GM12878 (cell line): ENCODE results near the gene ATP5PB. TPM values are rescaled to one million over a fixed set of nuclear protein-coding genes. Genes with fewer than 3 reads are reported as not detected.

Experiments
- ATAC-seq: fragments of 200-7000 bp; cut with Tn5 transposase; 3 replicates; pipeline ENCODE4 v1.9.1; 2020; ENCODE audit warnings: mild to moderate bottlenecking, moderate library complexity
- BruUV-seq: library from RNA; stranded (reverse); fragments of 400-500 nt; replicated peaks from 2 replicates; lab custom pipeline; 2021; lab: Mats Ljungman, UMichigan
- CTCF ChIA-PET: fragments of 300-600 bp; sonication (Branson Sonifier 250); formaldehyde crosslinking; extraction: SDS; loops from one replicate; lab custom pipeline; 2021; ENCODE audit warnings: inconsistent platforms; lab: Yijun Ruan, JAX
- POLR2A ChIA-PET: fragments of 350-600 bp; formaldehyde crosslinking; extraction: SDS; loops from one replicate; lab custom pipeline; 2021; ENCODE audit warnings: inconsistent platforms; lab: Charles Lee
- RAD21 ChIA-PET: fragments of 300-600 bp; sonication (Branson Sonifier 250); formaldehyde crosslinking; loops from one replicate; lab custom pipeline; 2023; ENCODE audit warnings: antibody characterized with exemption; ENCODE audit not compliant: unreplicated experiment; lab: Charles Lee
- SMC1A ChIA-PET: fragments of 300-600 bp; sonication (Branson Sonifier 250); formaldehyde crosslinking; loops from one replicate; lab custom pipeline; 2023; ENCODE audit not compliant: unreplicated experiment, uncharacterized antibody; lab: Charles Lee
- DNase-seq: peaks from one replicate; pipeline ENCODE4 v3.0.0-alpha.2; 2011; ENCODE audit warnings: low read depth, low spot score
- FAIRE-seq: peaks from 3 replicates; lab custom pipeline; 2011; peaks lifted over from hg19 to GRCh38; lab: Jason Lieb, UNC
- H2AFZ ChIP-seq: 2 replicates; pipeline ENCODE4 v1.6.0; 2011; ENCODE audit warnings: low read depth, low read length, control low read depth; ENCODE audit not compliant: control insufficient read depth
- H3K27ac ChIP-seq: 2 replicates; pipeline ENCODE4 v1.5.1; 2011; ENCODE audit warnings: control low read depth; ENCODE audit not compliant: control insufficient read depth, insufficient read depth
- H3K27me3 ChIP-seq, 2 experiments: replicated peaks in 1 of 2; 2 replicates each; pipeline versions ENCODE4 v1.6.0 to v1.6.1; 2011; ENCODE audit warnings: low read length in 1 of 2; ENCODE audit not compliant: control insufficient read depth in 2 of 2, insufficient read depth in 2 of 2
- H3K36me3 ChIP-seq, 2 experiments: 2 replicates each; pipeline ENCODE4 v1.5.1; 2011; ENCODE audit warnings: low read length in 1 of 2; ENCODE audit not compliant: control insufficient read depth in 2 of 2, insufficient read depth in 2 of 2
- H3K4me1 ChIP-seq: 2 replicates; pipeline ENCODE4 v1.6.1; 2011; ENCODE audit warnings: mild to moderate bottlenecking, low read length, moderate library complexity, mixed read lengths; ENCODE audit not compliant: control insufficient read depth, insufficient read depth
- H3K4me2 ChIP-seq: 2 replicates; pipeline ENCODE4 v1.6.0; 2011; ENCODE audit warnings: control low read depth; ENCODE audit not compliant: control insufficient read depth, insufficient read depth
- H3K4me3 ChIP-seq: fragments of 200-600 bp; sonication (generic); 2 replicates; pipeline ENCODE4 v1.5.1; 2016
- H3K79me2 ChIP-seq: 2 replicates; pipeline ENCODE4 v1.6.0; 2011; ENCODE audit warnings: low read length; ENCODE audit not compliant: control insufficient read depth, insufficient read depth
- H3K9ac ChIP-seq: 2 replicates; pipeline ENCODE4 v1.8.0; 2011; ENCODE audit warnings: low read length, control low read depth, mixed read lengths; ENCODE audit not compliant: control insufficient read depth, insufficient read depth
- H3K9me3 ChIP-seq: replicated peaks from 3 replicates; pipeline ENCODE4 v1.5.1; 2011; ENCODE audit warnings: mild to moderate bottlenecking, low read length; ENCODE audit not compliant: control insufficient read depth, insufficient read depth
- H4K20me1 ChIP-seq: 2 replicates; pipeline ENCODE4 v1.6.0; 2011; ENCODE audit not compliant: control insufficient read depth, insufficient read depth
- EGR1 ChIP-seq, 2 experiments: IDR thresholded peaks; 1 replicate in 1 of 2; 2 replicates in 1 of 2; pipeline ENCODE4 v1.6.1; 2011 to 2012; ENCODE audit warnings: low read depth in 2 of 2, low read length in 2 of 2, borderline replicate concordance in 1 of 2, mild to moderate bottlenecking in 1 of 2, moderate library complexity in 1 of 2
- RUNX3 ChIP-seq: IDR thresholded peaks from 2 replicates; pipeline ENCODE4 v1.6.1; 2012; ENCODE audit warnings: low read length, inconsistent platforms
- WRNIP1 ChIP-seq: IDR thresholded peaks from 2 replicates; pipeline ENCODE4 v1.6.1; 2011; ENCODE audit warnings: low read depth, low read length, improper control_type of control experiment, borderline replicate concordance
- ZNF274 ChIP-seq: IDR thresholded peaks from one replicate; pipeline ENCODE4 v1.8.0; 2011; ENCODE audit not compliant: insufficient read length, insufficient read depth
- ZNF384 ChIP-seq: IDR thresholded peaks from 2 replicates; pipeline ENCODE4 v1.6.1; 2012; ENCODE audit warnings: low read depth, mild to moderate bottlenecking, low read length, improper control_type of control experiment, borderline replicate concordance
- WGBS: methylation state at CpG from one replicate; pipeline ENCODE4 v1.1.6; 2016; ENCODE audit warnings: low lambda C conversion rate; ENCODE audit not compliant: insufficient replicate concordance, insufficient coverage; ENCODE audit errors: missing lambda C conversion rate; 5-methylcytosine and 5-hydroxymethylcytosine counted together
- in situ Hi-C: fragments of 300-500 bp; cut with MboI; formaldehyde crosslinking; loops from 9 replicates; pipeline ENCODE4 v1.14.3; 2018; ENCODE audit warnings: mixed read lengths
- intact Hi-C: fragments of 100-400 bp; cut with micrococcal nuclease; formaldehyde crosslinking; loops from one replicate; pipeline ENCODE4 v1.14.2; 2022; ENCODE audit not compliant: unreplicated experiment
- polyA plus RNA-seq, 11 experiments: library from polyadenylated mRNA; depleted of rRNA in 4 of 11; unstranded in 6 of 11; stranded (reverse) in 5 of 11; fragments of >200 nt; fragmentation: Nextera tagmentation in 4 of 11; fragmentation: Illumina TruSeq in 1 of 11; extraction: Ambion mirVana in 4 of 11; extraction: Trizol in 1 of 11; gene quantifications; 1 replicate in 1 of 11; 2 replicates in 10 of 11; pipeline versions ENCODE4 v1.2.1 to v1.2.3, GENCODE V29; 2011 to 2016; ENCODE audit warnings: inconsistent platforms in 2 of 11, missing spikeins in 2 of 11, low read depth in 1 of 11
- total RNA-seq, 4 experiments: library from RNA; depleted of rRNA in 3 of 4; stranded (reverse); fragments of >200 nt in 3 of 4; fragmentation: Illumina TruSeq in 1 of 4; extraction: Trizol in 1 of 4; gene quantifications; 2 replicates each; pipeline versions ENCODE4 v1.2.1 to v1.2.3, GENCODE V29; 2013 to 2021
- TF ChIP-seq, protein P1 (sequence below): IDR thresholded peaks from 2 replicates; pipeline ENCODE4 v1.6.1; 2012; ENCODE audit warnings: low read depth, low read length, improper control_type of control experiment
- TF ChIP-seq, protein P2 (sequence below): fragments of 450-650 bp; IDR thresholded peaks from 2 replicates; pipeline ENCODE4 v1.6.1; 2014; ENCODE audit warnings: mild to moderate bottlenecking

Gene ATP5PB
- total and polyA plus RNA-seq, 10 of the 15 experiments (the other 5 are each of a cell fraction or from before 2014, with no cell fraction given) = 380 to 1,760 (median 677) TPM

DNA sequence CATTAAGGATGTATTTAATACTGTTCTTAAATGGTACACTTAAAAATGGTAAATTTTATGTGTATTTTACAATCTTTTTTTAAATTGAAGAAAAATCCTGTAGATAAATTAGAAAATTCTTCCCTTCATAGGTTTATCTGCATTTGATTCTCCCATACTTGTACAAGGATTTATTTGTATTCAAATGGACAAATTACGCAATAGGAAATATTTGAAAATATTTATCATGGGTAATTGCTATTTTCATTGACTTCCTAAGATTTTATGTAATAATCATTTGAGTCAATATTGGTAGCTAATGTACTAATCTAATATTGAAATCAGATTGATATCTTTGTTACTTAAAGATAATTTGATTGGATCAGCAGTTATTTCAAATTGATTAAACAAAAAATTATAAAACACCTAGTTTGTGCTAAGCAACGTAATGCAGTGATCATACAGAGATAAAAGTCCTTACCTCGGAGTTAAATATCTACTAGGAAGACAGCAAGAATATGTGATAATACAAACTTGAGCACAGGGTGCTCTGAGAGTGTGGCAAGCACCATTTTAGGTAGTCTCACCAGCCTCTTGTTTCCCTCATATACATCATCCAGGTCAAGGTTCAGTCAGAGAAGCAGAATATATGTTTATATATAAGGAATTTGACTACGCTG, 13.2 kb downstream of the ATP5PB start:
- intact Hi-C loops (no loop called here), in situ Hi-C loops (no loop called here)
- H3K79me2 ChIP-seq = no peaks in the 10 kb centered on the region
- no peaks in the 10 kb centered on the region for H3K9me3 ChIP-seq
- TF ChIP-seq ZNF384 = no peak
- TF ChIP-seq RUNX3 = no peak
- TF ChIP-seq WRNIP1 = no peak
- TF ChIP-seq, protein P1, sequence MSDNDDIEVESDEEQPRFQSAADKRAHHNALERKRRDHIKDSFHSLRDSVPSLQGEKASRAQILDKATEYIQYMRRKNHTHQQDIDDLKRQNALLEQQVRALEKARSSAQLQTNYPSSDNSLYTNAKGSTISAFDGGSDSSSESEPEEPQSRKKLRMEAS = no peak
- TF ChIP-seq EGR1 (IDR thresholded peaks at IDR 0.05; ENCODE audit: borderline replicate concordance in 1 of 2, low read depth in 2 of 2, low read length in 2 of 2) = no peak
- no peak for TF ChIP-seq ZNF274
- TF ChIP-seq, protein P2, sequence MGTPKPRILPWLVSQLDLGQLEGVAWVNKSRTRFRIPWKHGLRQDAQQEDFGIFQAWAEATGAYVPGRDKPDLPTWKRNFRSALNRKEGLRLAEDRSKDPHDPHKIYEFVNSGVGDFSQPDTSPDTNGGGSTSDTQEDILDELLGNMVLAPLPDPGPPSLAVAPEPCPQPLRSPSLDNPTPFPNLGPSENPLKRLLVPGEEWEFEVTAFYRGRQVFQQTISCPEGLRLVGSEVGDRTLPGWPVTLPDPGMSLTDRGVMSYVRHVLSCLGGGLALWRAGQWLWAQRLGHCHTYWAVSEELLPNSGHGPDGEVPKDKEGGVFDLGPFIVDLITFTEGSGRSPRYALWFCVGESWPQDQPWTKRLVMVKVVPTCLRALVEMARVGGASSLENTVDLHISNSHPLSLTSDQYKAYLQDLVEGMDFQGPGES = no peak
- WGBS = 93% methylated on average over 4 of the region's 4 CpGs
- ATAC-seq (no peak), FAIRE-seq (no peak), DNase-seq (no peak)
- H3K27ac ChIP-seq = no peak overlapping the region
- ChIA-PET POLR2A (interaction anchor here (0.5 to 0.7 kb wide), 2 partner anchors 1142 to 1508 kb away, joined by 3 read pairs; no protein-coding TSS in a partner anchor), RAD21 (interaction anchor here (1.3 kb wide), 1 partner anchor 14 kb away, joined by 3 read pairs; no protein-coding TSS in a partner anchor), CTCF (interaction anchor here (0.8 to 1.9 kb wide), 5 partner anchors 13 to 307 kb away, joined by 3 to 5 read pairs (median 4); no protein-coding TSS in a partner anchor), SMC1A (interaction anchor here (0.6 to 2.3 kb wide), 10 partner anchors 9 to 305 kb away, joined by 3 to 8 read pairs (median 4); no protein-coding TSS in a partner anchor)
- H3K4me1 ChIP-seq = no peaks in the 10 kb centered on the region
- no peak overlapping the region for H3K9ac ChIP-seq
- peaks cover 4 to 24% of the 10 kb centered on the region in 2 experiments; a peak in 3 of 4 replicates for H3K36me3 ChIP-seq
- H4K20me1 ChIP-seq = no peaks in the 10 kb centered on the region
- H2AFZ ChIP-seq = no peak overlapping the region
- BruUV-seq = no TSS peak
- no peaks in the 10 kb centered on the region for H3K27me3 ChIP-seq
- no peak overlapping the region for H3K4me2 ChIP-seq
- H3K4me3 ChIP-seq = no peak overlapping the region
